ENCODE measurements around the gene TTC34.
"Not testable (repeated sequence)": the region's sequence is repeated elsewhere in the genome, so short reads cannot be mapped to it uniquely, and the experiment has no call there.

Gene TTC34

GRCh38 chr1:2639607-2640521 lies 161.6 kb downstream of the TTC34 start:
- no peak for DNase-seq

DNA sequence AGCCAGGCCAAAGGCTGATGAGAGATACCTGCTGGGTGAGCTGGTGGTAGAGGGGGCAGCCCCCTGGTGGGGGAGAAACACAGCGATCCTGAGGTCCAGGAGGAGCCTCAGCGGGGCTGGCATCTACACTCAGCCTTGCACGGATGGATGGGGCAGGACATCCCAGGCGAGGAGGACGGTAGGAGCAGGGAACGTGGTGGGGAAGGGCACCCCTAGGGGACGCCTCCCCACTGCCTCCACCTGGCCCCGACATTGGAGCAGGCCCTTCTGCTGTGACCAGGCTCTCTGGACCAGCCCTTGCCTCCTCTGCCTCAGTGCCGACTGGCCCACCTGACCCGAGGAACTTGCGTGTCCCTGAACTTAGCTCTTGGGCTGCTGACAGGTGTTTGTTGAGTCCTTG lies 162.3 kb downstream of the TTC34 start:
- DNase-seq: no peak

GRCh38 chr1:2638466-2639115 lies 162.9 kb downstream of the TTC34 start:
- no peak for DNase-seq

GRCh38 chr1:2637442-2638145 lies 163.9 kb downstream of the TTC34 start:
- no peak for DNase-seq

DNA sequence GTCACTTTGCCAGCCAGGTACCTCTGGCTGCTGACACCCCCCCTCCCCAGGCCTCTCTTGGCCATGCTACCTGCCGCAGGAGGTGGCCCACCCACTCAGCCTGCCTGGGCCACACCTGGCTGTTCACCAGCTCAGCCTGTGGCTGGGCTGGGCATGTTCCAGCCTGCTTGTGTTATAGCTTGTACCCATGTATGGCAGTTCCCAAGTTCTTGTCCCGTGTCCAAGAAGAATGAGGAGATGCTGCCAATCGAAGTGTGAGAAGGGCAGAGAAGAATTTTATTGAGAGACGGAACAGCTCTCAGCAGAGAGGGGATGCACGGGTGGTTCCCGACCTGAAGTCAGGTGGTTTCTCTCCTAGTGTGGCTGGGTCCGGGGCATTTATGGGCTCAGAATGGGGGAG lies 164.8 kb downstream of the TTC34 start:
- no peak for DNase-seq

DNA sequence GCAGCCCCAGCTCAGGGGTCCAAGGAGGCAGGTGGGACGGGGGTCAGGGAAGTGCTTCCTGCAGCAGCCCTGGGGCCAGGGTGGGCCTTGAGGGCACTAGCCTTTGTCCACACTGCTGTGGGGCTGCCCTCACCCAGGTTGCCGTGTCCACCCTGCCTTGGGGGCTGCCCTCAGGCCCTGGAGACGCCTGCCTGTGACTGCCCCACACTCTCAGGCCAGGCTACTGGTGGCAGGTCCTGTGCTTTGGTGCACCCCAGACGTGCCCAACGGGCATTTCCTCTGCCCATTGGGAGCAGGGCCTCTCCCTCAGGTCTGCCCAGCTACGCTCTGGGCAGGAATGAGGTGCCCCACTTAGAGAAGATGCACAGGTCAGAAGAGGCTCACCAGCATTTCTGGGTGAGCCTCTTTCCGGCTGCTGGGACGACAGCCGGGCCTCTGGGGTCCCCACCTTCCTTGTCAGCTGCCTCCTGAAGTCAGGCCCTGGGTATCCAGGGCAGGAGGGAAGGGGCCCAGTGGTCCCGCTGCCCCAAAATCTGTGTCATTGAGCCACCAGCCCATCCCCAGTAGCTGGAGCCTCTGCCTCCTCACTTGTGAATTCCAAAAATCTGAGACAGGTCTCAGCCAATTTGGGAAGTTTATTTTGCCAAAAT lies 166.0 kb downstream of the TTC34 start:
- DNase-seq: no peak

- DNase-seq: no peak
Measured at GRCh38 chr1:2633936-2634491, 167.5 kb downstream of the TTC34 start.

DNA sequence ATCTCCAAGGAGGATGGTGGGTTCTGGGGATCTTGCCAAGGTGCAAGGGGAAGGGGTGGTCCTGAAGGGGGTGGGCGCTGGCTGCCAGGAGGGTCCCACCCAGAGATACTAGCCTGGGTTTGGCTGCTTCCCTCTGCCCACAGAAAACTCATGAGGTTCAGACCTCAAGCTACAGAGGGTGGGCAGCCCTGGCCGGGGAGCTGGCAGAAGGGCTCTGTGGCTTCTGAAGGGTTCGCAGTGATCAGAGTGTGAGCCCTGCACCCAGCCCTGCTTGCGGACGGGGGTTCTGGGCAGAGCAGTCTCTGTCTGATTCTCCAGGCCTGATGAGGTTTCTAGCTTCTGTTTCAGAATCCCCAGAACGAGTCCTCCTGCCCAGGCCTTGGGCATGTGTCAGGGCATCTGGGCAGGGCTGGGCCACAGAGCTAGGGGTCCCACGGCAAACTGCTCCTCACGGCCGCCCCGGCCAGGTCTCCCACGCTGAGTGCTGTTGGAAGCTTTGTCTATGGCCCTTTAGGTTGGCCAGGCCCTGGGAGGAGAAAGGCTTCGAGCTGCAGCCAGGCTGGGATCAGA lies 168.0 kb downstream of the TTC34 start:
- DNase-seq: no peak

- DNase-seq: no peak
Measured at GRCh38 chr1:2632561-2633361, 168.7 kb downstream of the TTC34 start, which contains the start of gene MMEL1. TSS of gene MMEL1 (minus strand) at chr1:2633016. CDS start at chr1:2629484, 3,532 bp downstream.

- no peak for DNase-seq
Measured at GRCh38 chr1:2632051-2632430, 169.5 kb downstream of the TTC34 start.

- no peak for DNase-seq
Measured at GRCh38 chr1:2631136-2632050, 170.1 kb downstream of the TTC34 start.

GRCh38 chr1:2630498-2631135 lies 170.9 kb downstream of the TTC34 start:
- no peak for DNase-seq

DNA sequence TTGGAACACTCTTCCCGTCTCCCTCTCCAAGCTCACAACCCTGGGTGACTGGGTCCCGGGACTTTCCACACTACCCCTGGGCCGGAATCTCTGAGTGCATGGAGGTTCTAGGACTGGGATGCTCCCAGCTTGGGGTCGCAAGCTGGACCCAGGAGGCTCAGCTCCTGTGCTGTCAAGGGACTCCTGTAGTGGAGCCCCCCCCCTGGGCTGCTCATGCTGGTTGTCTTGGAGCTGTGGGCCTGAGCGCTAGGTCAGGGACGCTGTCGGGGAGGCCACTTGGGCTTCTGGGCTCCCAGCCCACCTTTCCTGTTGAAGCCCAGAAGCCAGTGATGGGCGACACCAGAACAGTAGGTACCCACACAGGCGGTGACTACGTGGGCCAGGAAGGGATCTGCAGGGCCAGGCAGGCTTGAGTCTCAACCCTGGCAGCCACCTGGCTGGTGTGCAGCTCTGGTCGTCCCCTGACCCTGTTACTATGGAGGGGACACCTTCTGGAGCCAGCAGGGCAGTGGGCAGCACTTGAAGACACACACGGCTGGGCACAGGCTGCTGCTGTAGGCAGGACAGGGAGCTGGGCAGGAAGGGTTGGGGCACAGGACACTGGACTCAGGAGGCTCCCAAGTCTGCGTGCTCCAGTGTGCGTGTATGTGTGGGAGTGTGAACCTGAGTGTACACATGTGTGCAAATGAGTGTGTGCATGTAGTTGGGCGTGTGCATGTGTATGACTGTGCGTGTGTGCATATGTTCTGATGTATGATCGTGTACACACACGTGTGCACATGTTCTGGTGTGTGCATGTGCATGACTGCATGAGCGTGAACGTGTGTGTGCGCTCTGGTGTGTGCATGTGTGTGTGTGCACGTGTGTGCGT lies 171.6 kb downstream of the TTC34 start:
- no peak for DNase-seq

DNA sequence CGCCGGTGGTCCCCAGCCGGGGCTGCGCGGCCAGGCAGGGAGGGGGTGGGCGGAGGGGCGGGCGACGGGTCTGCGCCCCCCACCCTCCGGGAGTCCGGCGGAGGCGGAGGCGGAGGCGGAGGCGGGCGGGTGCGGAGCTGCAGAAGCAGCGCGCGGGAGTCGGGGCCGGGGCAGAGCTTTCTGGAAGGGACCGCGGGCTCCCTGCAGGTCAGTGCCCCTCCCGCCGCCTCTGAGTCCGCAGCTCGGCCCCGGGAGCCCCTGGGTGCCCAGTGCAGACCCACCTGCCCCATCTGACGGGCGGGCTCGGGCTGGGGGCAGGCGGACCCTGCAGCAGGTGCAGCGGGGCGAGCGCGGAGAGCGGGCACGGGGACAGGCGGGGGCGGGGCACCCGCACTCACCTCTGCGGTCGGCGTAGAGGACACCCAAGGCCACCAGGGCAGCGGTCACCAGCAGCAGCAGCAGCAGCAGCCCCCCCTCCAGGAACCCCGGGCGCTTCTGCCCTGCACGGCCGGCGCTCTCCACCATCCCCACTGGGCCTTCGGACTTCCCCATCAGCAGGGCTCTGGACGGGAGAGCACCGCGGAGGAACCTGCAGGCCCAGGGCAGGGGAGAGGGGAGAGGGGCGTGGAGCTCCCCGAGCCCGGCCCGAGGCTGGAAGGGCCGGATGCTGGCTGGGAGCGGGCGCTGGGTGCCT lies 172.4 kb downstream of the TTC34 start:
- DNase-seq: no peak

DNA sequence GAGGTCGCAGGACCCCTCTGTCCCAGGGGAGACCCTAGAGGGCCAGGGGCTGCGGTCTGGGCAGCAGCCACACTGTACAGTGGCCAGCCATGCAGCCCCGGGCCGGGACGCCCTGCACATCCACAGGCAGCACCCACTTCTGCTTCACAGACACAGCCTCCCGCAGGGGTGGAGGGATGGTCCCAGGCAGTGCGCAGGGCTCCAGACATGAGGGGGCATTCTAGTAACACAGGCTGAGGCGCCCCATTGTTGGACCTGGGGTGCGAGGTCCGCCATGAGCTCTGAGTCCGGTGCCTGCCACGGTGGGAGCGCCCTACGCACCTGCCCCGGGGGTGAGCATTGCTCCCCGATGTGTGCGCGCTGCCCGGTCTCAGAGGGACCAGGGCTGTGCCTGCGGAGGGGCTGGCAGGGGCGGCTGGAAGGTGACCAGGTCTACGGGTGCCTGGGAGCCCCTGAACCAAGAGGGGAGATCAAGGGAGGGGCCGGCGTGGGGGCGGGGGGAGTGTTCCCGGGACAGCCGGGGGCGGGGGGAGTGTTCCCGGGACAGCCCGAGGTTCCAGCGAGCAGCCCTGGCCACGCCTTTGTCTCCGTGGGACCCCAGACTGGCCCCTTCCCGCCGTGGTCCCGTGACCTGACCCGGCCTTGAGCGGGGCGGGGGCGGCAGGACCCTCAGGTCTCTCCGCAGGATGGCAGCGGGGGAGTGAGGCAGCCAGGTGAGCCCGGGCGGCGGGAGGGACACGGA lies 173.1 kb downstream of the TTC34 start:
- DNase-seq: no peak

GRCh38 chr1:2627746-2628145 lies 173.7 kb downstream of the TTC34 start:
- no peak for DNase-seq

GRCh38 chr1:2625748-2626147 lies 175.7 kb downstream of the TTC34 start:
- not testable (repeated sequence) for DNase-seq

Measured in activated naive CD4-positive, alpha-beta T cell (primary cell).